ENCODE data around the gene LRIT2. TPM values are rescaled to one million over a fixed set of nuclear protein-coding genes. Genes with fewer than 3 reads are reported as not detected.
A peak's percentile ranks its signal among the peaks of the same experiment; 100 is the strongest.
"Not testable (repeated sequence)": the region's sequence is repeated elsewhere in the genome, so short reads cannot be mapped to it uniquely, and the experiment has no call there.

LRIT2 gene
- total and polyA plus RNA-seq, 12 donors: not detected

GRCh38 chr10:84173501-84173929 lies 51.8 kb downstream of the LRIT2 start, which contains the start of gene GPR15LG:
TSS of gene GPR15LG (plus strand) at chr10:84173801. CDS start at chr10:84173852, 51 bp downstream.
- Histone ChIP-seq H3K4me3 (no peak within 1 kb of the TSS), H3K27ac (no peak within 1 kb of the TSS), H3K36me3 (replicated peaks in 1 of 2) (no peaks in the 10 kb centered on the region), H3K4me1 (replicated peaks in 1 of 2) (no peaks in the 10 kb centered on the region), H3K9me3 (replicated peaks in 1 of 3) (no peaks in the 10 kb centered on the region), H3K27me3 (no peaks in the 10 kb centered on the region)
- 71 to 78% (median 76%) methylated on average over 2 of the region's 2 CpGs for WGBS, 4 donors
- intact Hi-C loops (cut with DNase I): no loop called here
- TF ChIP-seq CTCF (IDR thresholded peaks at IDR 0.05) (no peak), POLR2A (IDR thresholded peaks at IDR 0.05) (no peak)
- peak in 1 of 7 donors; percentile 2 for DNase-seq

GRCh38 chr10:84172467-84173356 lies 52.6 kb downstream of the LRIT2 start:
- peak in 1 of 7 donors; percentile 15 for DNase-seq
- no peaks in the 10 kb centered on the region for H3K36me3 ChIP-seq (replicated peaks in 1 of 2)
- no peaks in the 10 kb centered on the region for H3K27me3 ChIP-seq
- TF ChIP-seq CTCF (IDR thresholded peaks at IDR 0.05): no peak
- no peak overlapping the region for H3K27ac ChIP-seq
- no peaks in the 10 kb centered on the region for H3K9me3 ChIP-seq (replicated peaks in 1 of 3)
- no peaks in the 10 kb centered on the region for H3K4me1 ChIP-seq (replicated peaks in 1 of 2)
- H3K4me3 ChIP-seq: no peak overlapping the region
- intact Hi-C loops (cut with DNase I): no loop called here
- WGBS, 4 donors: 84 to 91% (median 87%) methylated on average over 7 to 9 of the region's 9 CpGs

- H3K27ac ChIP-seq; H3K9me3 ChIP-seq (replicated peaks in 1 of 3); H3K36me3 ChIP-seq (replicated peaks in 1 of 2); DNase-seq; H3K4me1 ChIP-seq (replicated peaks in 1 of 2); H3K4me3 ChIP-seq; intact Hi-C loops (cut with DNase I); H3K27me3 ChIP-seq: not testable (repeated sequence)
- whole genome bisulfite sequencing, 4 donors: 82 to 85% (median 83%) methylated on average over 10 to 20 of the region's 21 CpGs
Measured at GRCh38 chr10:84171700-84172466, 53.5 kb downstream of the LRIT2 start.

GRCh38 chr10:84171237-84171636 lies 54.1 kb downstream of the LRIT2 start:
- intact Hi-C loops (cut with DNase I); H3K27me3 ChIP-seq; H3K27ac ChIP-seq; H3K9me3 ChIP-seq (replicated peaks in 1 of 3); H3K36me3 ChIP-seq (replicated peaks in 1 of 2); H3K4me1 ChIP-seq (replicated peaks in 1 of 2); DNase-seq; H3K4me3 ChIP-seq: not testable (repeated sequence)
- 86 to 95% (median 87%) methylated on average over 2 of the region's 2 CpGs for WGBS, 4 donors

Other genes starting within 250 kb of the LRIT2 start
- gene GHITM, start 86.0 kb downstream of the LRIT2 start, total RNA-seq: 100 to 1,000 TPM; 195 to 392 (median 278) TPM
- gene GHITM, start 86.0 kb downstream of the LRIT2 start, polyA plus RNA-seq: 100 to 1,000 TPM in 1 of 3 donors, 10 to 100 TPM in 2; 77.3 to 492 (median 96.0) TPM
- gene GPR15LG, start 51.7 kb downstream of the LRIT2 start, total RNA-seq: under 1 TPM in 1 of 9 donors, not detected in 8; 0.25 TPM
- not detected for gene GPR15LG, start 51.7 kb downstream of the LRIT2 start, polyA plus RNA-seq
- gene CDHR1, start 31.0 kb downstream of the LRIT2 start, total RNA-seq: 1 to 10 TPM in 1 of 9 donors, under 1 TPM in 8; 0.09 to 2.8 (median 0.23) TPM
- gene CDHR1, start 31.0 kb downstream of the LRIT2 start, polyA plus RNA-seq: 1 to 10 TPM; 1.4 to 7.7 (median 6.0) TPM
- gene LRIT1, start 16.0 kb upstream of the LRIT2 start, total RNA-seq: under 1 TPM in 1 of 9 donors, not detected in 8; 0.06 TPM
- not detected for gene LRIT1, start 16.0 kb upstream of the LRIT2 start, polyA plus RNA-seq
- not detected for gene RGR, start 19.5 kb upstream of the LRIT2 start, total RNA-seq
- under 1 TPM in 1 of 3 donors, not detected in 2; 0.17 TPM for gene RGR, start 19.5 kb upstream of the LRIT2 start, polyA plus RNA-seq
- gene CCSER2, start 103.0 kb upstream of the LRIT2 start, total RNA-seq: 10 to 100 TPM; 22.2 to 63.9 (median 39.2) TPM
- gene CCSER2, start 103.0 kb upstream of the LRIT2 start, polyA plus RNA-seq: 10 to 100 TPM in 1 of 3 donors, 1 to 10 TPM in 2; 8.3 to 49.2 (median 8.6) TPM

Data from adrenal gland (tissue), 12 donors.